Urothelium cell line (cell line): ENCODE results near the gene LDB2.
"Not testable (repeated sequence)": the region's sequence is repeated elsewhere in the genome, so short reads cannot be mapped to it uniquely, and the experiment has no call there.

Experiments used
- DNase-seq: peaks from one replicate; pipeline ENCODE4 v3.0.0; 2011; ENCODE audit warnings: low spot score, mixed read lengths
- FAIRE-seq: peaks from 2 replicates; lab custom pipeline; 2011; peaks lifted over from hg19 to GRCh38; lab: Jason Lieb, UNC

The LDB2 gene

DNA sequence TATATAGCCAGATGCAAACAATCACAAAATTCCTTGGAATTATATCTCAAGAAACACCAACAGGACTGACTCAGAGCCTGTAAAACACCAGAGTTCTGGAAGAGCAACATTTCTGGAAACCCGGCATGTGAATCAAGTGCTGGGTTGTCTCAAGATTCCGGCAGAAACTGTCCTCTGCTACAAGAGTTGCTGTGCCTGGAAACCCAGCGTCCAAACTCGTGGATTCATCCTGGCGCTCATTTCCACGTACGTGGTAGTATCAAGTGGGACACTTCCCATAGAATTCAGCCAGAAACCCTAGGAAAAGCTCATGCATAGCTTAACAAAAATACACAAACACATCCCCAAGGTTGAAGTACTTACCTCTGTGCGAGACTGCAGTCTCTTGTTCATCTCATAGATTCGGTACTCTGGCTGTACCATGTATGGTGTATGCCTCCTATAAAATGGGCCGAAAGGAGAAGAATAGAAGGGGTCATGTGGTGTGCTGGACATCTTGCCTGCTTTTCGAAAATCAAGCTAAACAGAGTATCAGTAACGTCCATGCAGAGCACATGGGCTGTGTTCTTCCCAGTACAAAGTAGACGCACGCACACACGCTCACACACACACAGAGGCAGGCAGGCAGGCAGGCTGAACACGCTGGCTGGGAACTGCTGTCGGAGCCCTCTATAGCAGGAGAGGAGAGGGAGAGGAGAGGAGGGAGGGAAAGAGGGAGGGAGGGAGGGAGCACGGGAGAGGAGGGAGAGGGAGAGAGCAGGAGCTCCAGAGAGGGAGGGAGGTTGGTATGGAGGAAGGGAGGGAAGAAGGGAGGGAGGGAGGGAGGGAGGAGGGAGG is at the start of gene LDB2:
LDB2 (minus strand) TSS at position 655 of the 837 bp plus-strand sequence.
- no peak for FAIRE-seq
- DNase-seq: peak; percentile 30

DNA sequence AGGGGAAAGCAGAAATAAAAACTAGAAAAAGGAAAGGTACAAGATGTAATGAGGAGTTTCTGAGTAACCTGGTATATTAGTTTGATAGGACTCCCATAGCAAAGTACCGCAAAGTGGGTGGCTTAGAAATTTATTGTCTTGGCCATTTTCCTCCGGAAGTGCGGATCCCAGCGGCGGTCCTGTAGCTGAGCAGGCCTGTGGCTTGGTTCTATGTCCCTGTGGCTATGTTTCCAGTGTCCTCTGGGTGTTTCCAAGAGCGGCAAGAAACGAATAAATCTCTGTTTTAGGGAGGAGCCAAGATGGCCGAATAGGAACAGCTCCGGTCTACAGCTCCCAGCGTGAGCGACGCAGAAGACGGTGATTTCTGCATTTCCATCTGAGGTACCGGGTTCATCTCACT is 44.0 kb upstream of the LDB2 start:
- DNase-seq: no peak
- no peak for FAIRE-seq

DNA sequence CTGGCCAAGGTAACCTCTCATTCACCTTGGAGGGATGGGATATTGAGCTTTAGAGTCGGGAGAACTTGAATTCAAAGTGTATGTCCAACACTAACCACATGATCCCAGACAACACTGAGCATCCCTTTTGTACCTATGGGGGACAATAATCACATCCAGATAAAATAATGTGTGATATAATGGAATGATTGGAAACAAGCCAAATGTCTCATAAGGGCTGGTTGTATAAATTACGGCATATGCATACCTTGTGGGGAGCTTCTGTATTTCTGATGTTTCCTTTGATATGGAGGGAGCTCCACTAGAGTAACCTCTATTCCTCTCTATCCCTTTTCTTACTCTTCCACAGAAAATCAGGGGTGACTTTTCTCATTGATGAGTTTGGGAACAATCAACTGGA is 40.7 kb upstream of the LDB2 start:
- no peak for FAIRE-seq
- no peak for DNase-seq

DNA sequence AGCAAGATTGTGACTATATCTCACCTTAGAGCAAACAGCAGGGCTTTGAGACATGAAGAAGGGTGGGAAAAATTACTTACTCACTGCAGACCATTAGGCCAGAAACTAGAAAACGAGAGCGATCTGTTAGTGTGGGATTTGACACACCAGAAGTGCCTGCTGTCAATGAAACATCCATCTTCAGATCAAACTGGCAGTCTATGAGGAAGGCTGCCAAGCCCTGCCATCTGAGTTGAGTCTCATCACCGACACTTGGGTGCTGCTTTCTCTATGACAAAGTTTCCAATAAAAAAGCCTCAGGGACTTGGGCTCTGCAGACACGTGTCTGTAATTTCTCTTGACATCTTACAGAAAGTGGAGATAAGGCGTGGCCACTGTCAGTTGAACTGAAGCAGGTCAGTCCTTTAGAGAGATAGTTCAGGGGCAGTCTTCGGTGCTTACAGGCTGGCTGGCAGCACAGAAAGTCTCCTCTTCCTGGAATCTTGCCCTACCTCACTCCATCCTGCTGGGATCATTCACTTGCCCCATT is 40.1 kb upstream of the LDB2 start:
- DNase-seq (no peak), FAIRE-seq (no peak)

DNA sequence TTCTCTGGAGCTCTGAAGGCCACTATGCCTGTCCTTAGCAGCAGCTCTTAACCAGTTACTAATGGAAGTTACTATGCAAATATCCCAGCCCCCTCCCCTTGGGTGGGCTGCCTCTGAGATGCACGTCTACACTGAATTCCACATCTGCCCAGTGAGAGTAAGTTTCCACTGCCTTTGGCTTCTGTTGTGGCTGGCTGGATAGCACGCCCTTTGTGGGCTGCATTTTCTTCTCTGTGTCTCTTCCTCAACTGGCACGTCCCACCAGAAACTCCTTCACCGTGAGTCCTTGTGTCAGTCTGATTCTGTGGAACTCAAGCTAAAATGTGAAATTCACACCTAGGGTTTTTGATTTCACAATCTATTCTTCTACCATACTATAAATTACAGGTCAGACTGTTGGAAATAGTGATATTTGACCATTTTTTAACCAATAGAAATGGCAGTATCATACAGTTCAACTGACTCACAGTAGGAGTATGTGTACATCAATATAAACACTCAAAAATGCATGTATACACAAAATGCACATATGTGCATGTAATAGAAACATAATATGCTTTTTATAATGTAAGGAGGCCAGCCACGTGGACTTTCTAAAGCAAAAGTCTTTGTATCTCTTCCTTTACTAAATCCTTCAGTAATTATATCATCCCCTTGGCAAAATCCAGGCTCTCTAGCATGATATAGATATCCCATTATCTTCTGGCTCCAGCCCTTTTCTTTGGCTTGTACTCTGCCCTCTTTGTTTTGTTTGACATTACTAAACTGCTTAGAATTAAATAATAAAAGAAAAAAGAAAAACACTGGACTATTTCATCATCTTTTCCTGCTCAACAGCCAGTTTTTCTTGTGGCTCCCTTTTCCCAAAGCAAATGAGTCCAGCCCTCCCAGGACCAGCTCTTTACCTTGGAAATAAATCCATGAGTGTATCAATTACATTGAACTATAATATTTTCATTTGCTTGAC is 33.2 kb upstream of the LDB2 start:
- no peak for DNase-seq
- FAIRE-seq: no peak

DNA sequence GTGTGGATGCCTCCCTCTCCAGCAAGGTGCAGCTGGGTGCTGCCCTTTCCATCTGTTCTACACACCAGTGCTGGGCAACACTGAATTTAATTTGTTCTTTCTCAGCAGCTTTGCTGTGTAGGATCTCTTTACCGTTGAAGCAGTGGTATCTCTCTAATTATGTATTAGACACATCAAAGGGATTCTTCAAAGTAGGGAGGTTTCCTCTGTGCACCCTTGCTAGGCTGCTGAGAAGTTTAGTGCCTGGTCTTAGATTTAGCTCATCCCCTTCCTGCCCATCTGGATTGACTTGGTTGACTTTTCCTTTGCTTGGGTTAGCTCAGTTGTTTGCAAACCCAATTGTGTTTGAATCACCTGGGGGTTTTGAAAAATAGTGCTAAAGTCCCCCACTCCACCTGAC is 27.8 kb upstream of the LDB2 start:
- FAIRE-seq (no peak), DNase-seq (no peak)

DNA sequence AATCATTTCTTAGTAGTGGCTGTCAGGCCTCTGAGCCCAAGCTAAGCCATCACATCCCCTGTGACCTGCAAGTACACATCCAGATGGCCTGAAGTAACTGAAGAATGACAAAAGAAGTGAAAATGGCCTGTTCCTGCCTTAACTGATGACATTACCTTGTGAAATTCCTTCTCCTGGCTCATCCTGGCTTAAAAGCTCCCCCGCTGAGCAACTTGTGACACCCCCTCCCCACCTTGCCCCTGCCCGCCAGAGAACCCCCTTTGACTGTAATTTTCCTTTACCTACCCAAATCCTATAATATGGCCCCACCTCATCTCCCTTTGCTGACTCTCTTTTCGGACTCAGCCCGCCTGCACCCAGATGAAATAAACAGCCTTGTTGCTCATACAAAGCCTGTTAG is 20.3 kb upstream of the LDB2 start:
- not testable (repeated sequence) for DNase-seq, FAIRE-seq

- DNase-seq: peak; percentile 59
Observed at GRCh38 chr4:16916719-16917337, 18.4 kb upstream of the LDB2 start.

GRCh38 chr4:16916031-16916430 is 17.6 kb upstream of the LDB2 start:
- no peak for DNase-seq
- no peak for FAIRE-seq

More at GRCh38 chr4:16916719-16917337, 18.4 kb upstream of the LDB2 start:
- FAIRE-seq: no peak

GRCh38 chr4:16914208-16914607 is 15.8 kb upstream of the LDB2 start:
- DNase-seq: no peak
- no peak for FAIRE-seq

GRCh38 chr4:16912896-16913295 is 14.5 kb upstream of the LDB2 start:
- FAIRE-seq (no peak), DNase-seq (no peak)

DNA sequence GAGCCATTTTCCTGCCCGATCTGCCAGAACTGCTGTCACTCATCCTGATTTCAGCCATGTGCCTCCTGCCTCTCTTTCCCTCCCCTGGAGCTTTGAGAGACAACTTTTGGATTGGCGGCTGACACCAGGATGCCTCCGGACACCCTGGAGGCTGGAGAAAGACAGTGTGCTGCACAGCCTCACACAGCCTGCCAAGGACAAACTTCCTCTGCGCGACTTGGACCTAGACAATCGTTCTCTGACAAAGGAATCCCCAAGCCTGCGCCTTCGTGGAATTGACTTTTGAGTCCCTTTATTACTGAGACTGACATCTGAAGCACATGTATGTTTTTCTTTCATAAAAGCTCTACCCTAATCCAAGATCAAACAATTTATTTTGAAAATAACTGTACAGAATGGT is 10.8 kb upstream of the LDB2 start:
- DNase-seq: no peak
- FAIRE-seq: no peak

DNA sequence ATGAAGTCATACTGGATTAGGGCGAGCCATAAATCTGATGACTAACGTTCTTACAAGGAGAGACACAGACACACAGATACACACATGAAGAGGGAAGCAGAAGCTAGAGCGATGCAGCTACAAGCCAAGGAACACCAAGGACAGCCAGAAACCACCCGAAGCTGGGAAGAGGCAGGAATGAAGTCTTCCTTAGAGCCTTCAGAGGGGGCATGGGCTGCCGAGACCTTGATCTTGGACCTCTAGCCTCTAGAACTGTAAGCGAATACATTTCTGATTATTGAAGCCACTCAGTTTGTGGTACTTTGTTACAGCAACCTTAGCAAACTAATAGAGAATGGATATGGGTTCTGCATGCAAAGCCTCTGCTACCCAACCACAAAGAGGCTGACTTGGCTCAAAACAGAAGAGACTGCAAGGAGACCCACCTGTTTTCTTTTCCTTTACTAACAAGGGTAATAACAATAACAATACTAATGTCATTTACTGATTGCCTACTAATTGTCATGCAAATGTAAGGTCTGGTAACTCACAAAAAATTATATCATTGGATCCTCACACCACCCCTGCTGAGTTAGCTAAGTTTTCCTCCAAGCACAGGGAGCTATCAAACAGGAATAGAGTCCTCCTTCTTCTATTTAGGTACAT is 10.1 kb upstream of the LDB2 start:
- FAIRE-seq (no peak), DNase-seq (no peak)

GRCh38 chr4:16900325-16900724 is 1.9 kb upstream of the LDB2 start:
- FAIRE-seq (no peak), DNase-seq (no peak)

DNA sequence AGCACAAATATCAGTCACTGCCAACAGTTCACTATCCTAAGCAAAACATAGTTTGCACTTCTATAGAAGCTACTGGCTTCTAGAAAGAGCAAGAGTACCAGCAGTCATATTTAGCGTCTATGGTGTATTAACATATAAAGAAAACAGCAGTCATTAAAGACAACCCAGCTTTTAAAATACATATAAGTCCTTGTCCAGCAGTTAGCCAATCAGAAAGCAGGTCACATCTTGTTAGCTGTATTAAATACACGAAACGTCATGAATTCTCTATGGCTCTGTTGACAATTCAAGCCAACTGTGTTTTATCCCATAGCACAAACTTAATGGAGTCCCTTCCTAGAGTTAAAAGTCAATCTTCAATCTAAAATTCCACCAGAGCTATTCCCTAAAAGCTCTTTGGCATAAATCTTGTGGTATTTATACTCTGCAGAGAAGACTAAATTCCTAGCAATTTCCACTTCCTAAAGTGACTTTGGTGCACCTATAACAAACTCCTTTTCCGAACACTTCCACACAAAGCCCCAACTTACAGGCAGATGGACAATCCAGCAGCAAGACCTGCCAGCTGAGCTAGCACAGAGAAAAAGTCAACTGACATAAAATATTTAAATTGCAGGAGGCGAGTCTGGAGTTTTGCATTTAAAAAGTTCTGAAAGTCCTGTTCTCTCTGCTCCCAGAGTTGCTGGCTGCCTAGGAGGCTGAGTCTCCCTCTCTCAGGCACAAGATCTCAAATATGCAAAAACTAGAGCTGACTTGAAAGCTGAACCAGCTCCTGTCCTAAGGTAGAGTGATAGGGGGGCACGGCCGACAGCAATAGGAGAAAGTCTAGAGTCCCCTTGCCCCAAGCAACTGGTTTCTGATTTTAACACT is 1.3 kb downstream of the LDB2 start:
- no peak for DNase-seq
- FAIRE-seq: no peak

- no peak for FAIRE-seq
- DNase-seq: no peak
Observed at GRCh38 chr4:16894406-16894805, 4.0 kb downstream of the LDB2 start.

GRCh38 chr4:16893141-16893651 is 5.2 kb downstream of the LDB2 start:
- no peak for FAIRE-seq

DNA sequence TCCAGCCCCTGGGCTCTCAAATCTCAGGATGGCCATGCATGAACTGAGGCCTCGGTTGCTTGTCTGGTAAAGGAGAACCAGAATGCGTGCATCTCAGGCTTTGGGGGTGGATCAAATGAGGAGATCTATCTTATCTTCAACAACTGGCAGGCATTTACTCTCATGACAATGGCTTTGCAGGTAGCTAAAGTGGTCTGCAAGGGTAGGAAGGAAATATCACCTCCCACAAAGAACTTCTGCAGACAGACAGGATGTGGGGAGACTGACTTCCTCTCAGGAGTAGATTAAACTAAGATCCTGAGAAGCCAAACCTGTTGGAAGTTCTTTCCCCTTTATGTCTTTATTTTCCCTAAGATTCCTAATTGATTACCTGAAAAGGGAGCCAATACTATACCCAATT is 7.8 kb downstream of the LDB2 start:
- DNase-seq (no peak), FAIRE-seq (no peak)

More at GRCh38 chr4:16893141-16893651, 5.2 kb downstream of the LDB2 start:
- DNase-seq: no peak

DNA sequence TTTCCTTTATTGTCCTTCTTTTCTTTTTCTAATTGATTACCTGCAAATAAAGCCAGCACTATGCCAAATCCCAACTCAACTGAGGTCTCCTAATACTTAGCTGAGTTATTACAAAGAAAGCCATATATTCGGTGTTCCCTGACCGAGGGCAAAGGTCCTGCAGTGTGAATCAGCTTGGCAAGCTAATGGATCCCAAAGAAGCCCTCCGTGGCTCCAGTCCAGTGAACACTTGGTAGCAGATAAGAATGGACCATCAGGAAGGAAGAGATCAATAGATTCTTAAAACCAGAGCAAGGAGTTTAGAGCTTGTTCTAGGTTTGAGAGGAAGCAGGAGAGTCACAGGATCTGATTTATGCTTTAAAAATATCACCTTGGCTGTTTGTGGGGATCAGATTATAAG is 8.5 kb downstream of the LDB2 start:
- DNase-seq (no peak), FAIRE-seq (no peak)
